OCI-M1 (cell line): ENCODE data around the gene TGFBR1.

Experiments
- DNase-seq: peaks from one replicate; lab custom pipeline; 2025; lab: John Stamatoyannopoulos, UW

Gene TGFBR1

DNA sequence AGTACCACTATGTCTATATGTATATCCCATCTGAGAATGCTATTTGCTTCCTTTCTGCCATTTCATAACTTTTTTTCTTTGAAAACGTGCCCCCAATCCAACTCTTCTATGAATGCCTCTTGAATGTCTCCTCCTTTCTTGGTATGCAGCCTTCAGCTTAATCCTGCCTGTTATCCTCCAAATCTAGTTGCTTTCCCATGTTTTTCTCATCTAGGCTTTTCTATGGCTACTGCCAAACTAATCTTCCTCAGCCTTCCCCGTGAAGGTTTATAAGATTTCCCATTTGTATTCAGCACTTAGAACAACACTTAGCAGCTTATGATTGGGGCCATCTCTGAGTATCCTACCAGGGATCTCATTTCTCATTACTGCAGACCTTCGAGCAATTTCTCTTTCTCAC is 2.5 kb downstream of the TGFBR1 start:
- DNase-seq: no peak

DNA sequence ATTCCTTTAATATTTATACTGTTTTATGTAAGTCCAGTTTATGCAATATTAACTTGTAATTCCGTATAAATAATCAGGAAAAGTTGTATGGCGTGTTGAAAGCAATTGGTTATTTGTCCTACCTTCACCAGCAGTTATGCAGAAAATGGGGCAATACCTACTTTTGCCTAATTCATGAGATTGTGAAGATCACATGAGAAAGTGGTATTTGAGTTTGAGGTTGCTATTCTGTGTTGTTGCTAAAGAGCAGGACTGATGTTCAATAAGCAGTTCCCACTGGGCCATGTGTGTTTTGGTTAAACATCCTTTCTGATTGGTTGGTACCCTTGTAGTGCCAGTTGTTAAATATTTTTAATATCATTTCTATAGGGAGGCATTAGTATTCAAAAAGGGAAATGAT is 3.2 kb downstream of the TGFBR1 start:
- peak; percentile 36 for DNase-seq

DNA sequence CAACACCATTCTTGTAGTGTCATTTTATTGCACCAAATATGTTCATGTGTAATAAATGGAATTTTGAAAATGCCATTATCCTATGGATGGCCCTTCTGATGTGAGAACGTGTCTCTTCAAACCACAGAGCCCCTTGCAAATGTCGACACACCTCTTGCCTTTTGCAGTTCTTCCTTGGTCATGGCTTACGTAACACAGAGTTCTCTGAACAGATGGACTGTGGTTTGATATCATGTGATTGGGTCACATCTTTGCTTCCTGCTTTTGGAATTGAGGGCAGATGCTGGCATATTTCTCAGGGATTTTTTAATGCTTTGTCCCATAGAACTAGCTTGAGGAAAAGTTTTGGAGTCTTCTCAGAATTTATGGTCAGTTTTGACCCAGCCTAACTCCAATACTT is 4.6 kb downstream of the TGFBR1 start:
- DNase-seq: peak; percentile 89

DNA sequence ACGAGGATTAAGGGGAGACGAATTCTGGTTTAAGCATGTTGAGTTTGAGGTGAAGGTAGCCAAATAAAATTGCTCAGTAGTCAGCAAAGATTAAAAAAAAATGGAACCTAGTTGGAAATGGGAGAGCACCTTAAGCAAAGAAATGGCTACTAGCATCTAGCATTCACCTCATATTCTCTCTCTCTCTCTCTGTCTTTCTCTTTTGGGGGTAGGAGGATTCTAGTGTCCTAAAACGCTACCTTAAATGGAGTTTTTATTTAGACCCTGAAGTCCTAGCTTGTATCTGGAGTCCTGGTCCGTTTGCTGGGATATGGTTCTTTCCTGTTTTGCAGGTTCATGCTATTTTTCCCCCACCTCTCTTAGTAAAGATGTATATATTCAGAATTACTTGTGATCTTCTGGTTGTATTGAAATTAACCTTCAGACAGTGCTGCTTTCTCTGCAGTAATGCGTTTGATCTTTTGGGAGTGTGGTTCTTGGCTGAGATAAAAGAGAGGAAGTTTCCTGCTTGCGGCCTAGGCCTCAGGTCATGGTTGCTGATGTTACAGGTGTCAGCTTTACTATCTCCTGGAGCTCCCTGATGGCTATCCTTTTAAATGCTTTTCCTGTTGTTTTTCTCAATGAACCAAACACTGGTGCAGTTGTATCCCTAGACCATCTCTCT is 8.0 kb downstream of the TGFBR1 start:
- DNase-seq: peak; percentile 52

DNA sequence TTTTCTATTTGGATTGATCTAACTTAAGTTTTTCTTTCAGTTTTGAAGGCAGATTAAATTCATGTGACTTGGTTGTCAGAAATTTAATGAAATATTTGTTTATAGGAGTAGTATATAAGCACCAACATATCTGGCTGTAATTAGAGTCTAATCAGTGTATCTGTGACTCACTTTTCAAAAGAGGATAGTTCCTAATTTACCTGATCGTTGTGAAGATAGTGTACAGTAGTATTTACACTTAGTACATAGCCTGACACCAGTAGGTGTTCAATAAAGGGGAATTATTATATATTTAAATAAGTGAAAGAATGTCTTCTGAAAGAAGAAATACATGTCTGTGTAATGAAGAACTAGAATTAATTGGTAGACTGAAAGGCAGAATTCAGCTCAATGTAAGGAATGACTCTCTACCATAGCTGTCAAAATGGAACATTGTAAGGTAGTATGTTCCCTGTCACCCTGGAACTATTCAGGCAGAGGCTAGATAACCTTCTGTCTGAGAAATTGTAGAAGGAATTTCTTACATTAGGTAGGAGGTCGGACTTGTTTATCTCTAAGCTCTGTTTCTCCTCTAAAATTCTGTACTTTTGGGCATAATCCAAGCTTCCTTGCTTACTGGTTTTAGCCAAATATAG is 8.6 kb downstream of the TGFBR1 start:
- peak; percentile 36 for DNase-seq

DNA sequence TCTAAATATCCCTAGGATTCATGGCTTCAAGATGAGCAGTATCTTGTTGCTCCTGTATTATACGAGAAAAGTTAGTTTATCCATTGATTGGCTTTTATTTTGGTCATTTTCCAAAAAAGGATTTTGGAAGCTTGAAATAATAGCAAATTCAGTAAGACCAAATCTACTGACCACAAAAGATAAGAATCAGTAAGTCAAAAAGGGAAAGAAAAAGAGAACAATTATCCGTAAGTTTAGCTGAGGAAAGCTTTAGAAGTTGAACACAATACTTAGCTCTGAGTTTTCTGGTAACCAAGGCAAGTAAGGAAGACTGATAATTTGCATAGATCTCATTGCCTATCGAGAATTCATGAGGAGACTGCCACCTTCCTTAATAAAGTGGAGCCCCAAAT is 9.1 kb downstream of the TGFBR1 start:
- peak; percentile 33 for DNase-seq

DNA sequence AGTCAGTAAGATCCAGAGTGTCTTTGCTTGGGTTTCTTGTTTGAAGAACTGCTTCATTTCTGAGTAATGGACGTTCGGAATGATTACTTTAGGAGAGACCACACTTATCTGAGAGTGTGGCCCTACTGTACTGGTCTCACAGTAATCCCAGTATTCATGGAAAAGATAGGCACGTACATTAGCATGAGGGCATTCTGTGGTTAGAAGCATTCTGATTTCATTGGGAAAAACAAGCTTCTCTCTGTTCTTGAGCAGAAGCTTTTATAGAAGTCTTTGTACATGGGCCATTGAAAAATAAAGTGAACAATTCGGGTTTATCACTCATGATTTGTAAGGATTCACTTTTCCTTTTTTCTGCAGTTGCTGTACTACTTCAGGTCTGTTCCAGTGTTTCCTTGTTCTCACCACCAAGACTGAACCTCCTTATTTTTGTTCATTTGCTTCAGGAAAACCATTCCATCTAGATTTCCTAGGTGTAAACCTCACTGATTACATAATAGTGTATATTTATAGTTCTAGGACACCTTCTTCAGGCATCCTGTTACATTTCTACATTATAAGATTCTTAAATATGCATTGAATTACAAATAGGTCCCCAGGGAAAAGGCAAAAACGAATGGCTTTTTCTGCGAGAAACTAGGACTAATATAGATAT is 10.1 kb downstream of the TGFBR1 start:
- DNase-seq: no peak

DNA sequence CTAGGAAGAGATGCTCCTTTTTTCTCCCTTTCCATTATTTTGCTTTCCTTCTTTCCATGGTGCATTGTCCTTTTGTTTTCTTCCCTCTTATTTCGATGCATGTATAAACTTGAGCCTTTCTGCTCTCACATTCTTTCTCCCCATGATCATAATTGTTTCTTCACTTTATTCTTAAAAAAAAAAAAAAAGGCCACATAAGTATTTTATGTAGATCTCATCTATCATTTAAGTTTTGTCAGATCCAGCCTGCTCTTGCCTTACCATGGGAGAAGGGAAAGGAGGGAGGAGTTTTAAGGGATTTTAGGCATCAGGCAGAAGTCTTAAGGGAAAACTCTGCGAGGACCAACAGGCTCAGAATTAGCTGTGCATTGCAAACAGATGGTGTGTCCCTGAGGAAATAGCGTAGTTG is 11.1 kb downstream of the TGFBR1 start:
- no peak for DNase-seq

DNA sequence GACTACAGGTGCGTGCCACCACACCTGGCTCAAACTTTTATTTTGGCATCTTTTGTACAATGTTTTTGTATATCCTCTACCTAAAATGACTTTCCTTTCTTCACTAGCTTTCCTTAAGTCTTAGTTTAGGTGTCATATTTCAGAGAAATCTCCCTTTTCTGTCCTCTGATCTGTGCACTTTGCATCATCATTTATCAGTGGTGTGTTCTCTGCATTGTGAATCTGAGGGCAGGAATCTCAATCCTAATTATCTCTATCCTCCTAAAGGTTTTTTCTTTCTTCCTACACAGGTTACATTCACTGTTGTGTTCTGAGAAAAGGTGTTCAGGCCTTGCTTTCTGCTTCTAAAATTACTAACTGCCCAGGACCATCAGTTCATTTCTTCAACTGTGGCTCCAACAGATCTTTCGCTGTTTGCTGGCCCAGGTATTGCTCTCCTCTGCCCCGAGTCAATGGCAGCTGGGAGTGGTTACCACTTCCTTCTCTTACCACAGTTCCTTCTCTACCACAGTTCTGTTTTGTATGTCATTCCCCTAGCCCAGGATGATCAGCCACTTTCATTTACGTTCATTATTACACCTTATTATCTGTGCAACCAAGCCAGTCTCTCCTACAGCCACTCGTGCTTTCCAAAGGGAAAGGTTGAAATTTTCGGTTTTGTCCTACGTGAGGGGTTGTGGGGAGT is 14.0 kb downstream of the TGFBR1 start:
- peak; percentile 53 for DNase-seq

DNA sequence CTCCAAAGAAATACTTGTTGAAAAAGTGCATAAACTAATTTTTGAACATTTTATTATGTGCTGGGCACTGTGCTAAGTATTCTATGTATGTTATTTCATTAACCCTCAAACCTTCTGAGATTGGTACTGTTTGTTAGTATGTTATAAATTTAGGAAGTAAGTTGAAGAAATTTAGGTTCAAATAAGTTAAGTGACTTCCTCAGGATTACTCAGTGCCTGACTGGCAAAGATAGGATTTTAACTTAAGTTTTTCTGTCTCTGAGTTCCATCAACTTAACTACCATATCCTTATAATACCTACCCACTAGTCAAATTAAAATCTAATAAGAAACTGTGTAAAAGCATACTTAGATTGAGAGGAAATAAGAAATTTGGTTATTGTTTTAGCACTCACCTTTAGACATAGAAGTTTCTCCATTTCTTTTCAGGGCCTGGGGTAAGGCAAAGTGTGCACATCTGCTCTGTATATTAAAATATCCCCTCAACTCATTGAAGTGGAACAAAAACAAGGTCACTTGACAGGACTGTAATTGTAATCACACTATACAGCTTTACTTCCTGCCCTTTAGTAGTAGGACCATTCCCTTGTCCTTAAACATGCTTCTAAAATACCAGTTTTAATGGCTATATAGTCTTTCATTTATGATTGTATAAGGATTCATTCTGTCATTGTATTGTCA is 15.2 kb downstream of the TGFBR1 start:
- DNase-seq: no peak

DNA sequence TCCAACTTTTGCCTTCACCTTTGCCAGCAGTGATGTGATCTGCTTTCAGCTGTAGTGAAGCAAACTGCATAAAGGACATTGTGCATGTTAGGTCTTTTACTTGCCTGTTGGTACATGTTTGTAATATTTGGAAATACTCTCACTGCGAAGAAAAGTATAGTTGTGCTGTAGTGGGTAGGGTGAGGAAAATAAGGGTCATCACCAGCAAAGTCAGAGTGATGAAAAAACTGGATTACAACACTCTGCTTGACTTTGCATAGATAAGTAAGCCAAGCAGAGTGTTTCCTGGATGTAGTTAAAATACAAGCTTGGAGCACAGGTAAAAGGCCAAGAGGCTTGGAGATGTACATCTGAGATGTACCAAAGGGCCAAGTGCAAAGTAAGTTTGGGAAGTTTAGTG is 16.7 kb downstream of the TGFBR1 start:
- DNase-seq: peak; percentile 14

DNA sequence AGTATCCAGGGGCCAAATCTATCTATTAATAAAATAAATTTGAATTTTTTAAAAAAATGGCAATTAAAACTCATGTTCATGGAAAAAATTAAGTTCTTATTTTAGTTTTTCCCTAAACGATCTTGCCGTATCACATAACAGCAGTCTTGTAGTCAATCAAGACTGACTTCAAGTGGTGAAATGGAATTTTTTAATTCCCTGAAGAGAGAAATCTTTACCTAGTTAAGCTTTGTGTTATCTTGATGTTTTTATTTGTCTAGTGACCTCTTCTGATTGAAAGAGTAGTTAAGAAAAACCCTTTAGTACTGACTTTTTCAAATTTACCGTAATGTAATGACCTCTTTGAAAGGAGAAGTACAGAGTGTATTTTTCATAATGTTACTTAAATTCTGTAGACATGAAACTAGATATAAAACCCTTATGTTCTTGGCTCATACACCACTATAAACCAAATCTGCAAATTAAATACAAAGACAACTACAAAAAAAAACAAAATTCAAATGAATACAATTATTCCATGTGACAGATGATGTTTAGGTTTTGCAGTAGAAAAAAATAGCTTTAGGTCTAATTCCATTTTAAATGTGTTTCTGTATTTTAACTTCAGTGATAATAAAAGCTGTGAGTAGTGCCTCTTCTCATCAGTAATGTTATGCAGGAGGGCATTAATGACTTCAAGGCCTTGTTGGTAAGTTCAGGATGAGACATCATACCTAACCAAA is 19.8 kb downstream of the TGFBR1 start:
- no peak for DNase-seq

DNA sequence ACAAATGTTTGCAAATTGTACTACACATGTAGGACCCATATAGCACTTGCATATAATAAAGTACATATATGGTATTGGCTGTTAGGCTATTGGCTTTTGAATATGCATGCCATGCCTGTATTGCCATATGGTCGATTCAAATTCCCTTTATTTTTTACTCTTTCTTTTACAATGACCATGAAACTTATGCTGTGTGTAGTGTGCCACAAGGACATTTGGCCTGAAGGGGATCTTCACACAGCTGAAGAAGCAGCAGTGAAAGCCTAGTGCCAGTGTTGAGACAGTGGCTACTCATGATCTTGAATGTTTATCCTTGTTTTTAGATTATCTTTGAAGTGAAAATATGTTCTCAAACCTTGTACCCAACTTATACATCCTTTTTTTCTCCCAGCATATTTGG is 20.5 kb downstream of the TGFBR1 start:
- DNase-seq: no peak

DNA sequence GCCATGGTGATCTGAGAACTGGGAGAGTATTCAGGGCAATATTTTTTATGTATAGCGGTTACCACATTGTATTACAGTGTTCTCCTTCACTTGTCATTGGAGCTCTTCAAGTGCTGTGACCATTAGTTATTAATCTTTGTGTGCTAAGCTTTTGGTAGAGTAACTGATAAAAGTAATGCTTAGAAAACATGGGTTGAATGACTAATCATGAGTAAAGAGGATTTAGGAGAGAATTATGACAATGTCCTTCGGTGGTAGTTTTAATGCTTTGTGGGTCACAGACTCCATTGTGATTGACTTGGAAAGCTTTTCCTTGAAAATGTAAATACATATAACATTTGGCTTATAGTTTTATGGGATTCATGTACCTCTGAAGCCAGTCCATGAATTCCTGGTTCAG is 21.4 kb downstream of the TGFBR1 start:
- no peak for DNase-seq

DNA sequence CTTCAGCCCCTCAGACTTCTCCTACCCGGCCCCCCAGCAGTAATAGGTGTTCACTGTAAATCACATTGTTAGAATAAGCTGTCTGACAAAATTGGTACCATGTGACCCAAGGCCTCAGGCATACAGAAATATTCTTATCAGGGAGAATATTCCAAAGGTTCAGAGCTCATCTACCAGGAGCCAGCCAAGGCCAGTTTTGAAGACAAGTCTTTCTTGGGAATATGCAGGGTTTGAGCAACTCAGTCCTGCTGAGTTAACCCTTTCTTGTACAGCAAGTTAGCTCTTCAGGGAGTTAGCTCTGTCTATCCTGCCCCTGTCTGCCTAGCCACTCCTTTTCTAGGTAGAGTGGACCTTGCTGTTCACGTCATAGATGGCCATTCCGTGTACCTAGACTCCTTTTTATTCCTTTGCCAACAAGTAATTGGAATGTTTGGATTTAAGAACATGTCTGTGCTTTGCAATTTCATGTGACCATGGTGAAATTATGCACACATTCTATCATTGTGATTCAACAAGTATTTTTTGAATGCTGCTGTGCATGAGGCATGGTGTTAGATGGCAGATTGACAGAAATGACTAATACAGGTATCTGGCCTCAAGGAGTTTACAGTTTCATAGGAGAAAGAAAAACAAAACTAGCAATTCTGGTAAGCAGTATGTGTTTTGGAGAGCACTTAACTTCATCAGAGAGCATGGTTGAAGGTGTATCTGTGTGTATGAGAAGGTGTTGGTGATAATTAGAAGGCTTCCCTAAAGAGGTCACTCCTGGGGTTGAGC is 22.6 kb downstream of the TGFBR1 start:
- no peak for DNase-seq

DNA sequence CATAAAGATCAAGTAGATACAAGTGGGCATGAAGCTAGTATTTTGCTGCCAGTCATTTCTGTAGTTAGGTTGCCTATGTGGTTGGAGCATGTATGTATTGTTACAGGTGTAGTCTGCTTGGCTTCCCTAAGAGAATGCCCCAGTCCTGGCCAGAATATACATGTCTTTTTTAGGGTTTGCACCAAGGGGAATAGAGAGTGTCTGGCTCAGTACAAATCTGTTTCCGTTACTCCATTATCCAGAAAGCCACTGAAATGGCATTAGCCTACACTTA is 23.2 kb downstream of the TGFBR1 start:
- DNase-seq: no peak

DNA sequence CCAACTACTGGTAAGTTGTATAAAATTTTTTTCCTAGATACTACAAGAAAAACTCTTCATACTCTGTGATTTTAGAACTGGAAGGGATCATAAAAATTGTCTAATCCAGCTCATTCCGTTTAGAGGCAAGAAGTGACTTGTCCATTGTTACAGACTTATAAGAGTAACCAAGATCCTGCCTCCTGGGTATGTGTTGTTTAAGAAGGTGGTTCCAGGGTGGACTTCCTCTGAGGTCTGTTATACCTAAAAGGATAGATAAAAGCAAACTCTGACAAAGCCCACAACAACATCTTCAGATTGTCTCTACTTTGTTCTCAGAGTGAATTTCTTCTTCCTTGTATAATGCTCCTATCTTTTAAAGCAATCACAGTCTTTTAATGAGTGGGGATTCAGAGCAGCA is 24.2 kb downstream of the TGFBR1 start:
- peak; percentile 17 for DNase-seq

DNA sequence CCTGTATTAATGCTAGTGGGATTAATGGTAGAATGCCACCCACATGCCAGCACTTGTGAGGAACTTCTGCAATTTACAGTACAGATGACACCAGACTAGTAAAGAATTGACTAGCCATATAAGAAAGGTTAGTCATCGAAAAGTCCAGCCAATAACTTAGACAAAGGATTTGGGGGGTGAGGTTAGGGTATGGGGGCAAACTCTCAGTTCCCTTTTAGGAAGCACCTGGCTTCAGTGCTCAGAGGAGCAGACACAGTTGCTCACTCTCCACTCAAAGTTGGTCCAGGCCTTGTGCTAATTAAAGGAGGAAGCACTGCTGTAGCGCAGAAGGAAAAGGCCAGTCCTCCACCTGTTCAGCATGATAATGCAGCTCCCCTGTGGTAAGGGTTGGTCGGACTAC is 25.2 kb downstream of the TGFBR1 start:
- DNase-seq: peak; percentile 59

DNA sequence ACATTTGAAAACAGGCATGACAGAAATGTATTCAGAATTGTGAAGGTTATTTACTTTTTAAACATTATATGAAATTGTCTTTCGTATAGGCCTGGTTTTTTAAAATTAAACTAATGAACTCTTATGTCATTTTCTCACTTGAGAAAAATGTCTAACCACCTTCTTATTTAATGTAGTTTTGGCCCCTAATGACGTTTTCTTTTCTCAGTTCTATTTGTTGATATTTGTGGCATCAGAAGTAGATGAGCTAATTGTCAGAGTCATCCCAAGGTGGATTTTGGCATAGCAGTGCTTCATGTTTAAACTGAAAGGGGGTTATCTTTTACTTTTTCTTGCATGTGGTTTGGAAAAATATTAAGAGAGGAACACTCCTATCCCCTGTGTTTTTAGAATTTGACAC is 28.2 kb downstream of the TGFBR1 start:
- DNase-seq: no peak

DNA sequence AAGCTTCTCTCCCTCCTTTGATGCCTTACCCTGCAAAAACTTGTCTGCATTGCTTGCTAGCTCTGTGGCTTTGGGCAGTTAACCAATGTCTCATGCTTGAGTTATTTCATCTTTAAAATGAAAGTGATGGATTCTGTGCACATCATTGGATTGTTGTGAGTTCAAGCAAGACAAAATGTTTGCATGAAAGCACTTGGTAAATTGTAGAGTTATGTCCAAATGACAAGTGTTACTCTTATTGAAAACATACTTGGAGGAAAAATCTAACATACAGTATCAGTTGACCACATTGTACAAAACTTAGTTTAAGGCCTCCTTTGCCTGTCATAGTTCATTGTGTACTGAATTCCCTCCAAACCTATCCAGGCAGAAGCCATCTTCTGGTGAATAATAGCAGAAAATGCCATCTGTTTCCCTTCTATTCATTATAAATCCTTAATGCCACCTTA is 30.0 kb downstream of the TGFBR1 start:
- DNase-seq: peak; percentile 54

DNA sequence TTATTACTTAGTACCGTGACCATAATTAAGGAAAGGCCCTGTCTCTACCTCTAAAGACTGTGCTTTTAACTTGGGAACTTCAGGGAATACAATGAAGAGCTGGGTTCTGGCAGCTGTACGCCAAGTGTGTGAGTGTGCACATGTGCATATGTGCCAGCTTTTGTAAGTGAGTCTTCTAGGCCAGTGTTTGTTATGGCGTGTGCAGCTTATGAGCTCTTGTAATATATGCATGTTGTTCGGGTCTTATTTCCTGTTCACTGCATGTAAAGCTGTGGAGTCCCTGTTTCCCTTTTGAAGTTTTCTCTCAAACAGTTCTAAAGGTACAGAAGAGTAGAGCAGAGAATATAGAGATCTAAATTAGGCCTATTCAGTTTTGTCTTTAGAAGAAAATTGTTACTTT is 30.5 kb downstream of the TGFBR1 start:
- DNase-seq: no peak
